ENCODE results near the gene RNU5D-1.
"Not testable (repeated sequence)": the region's sequence is repeated elsewhere in the genome, so short reads cannot be mapped to it uniquely, and the experiment has no call there.

Gene RNU5D-1

DNA sequence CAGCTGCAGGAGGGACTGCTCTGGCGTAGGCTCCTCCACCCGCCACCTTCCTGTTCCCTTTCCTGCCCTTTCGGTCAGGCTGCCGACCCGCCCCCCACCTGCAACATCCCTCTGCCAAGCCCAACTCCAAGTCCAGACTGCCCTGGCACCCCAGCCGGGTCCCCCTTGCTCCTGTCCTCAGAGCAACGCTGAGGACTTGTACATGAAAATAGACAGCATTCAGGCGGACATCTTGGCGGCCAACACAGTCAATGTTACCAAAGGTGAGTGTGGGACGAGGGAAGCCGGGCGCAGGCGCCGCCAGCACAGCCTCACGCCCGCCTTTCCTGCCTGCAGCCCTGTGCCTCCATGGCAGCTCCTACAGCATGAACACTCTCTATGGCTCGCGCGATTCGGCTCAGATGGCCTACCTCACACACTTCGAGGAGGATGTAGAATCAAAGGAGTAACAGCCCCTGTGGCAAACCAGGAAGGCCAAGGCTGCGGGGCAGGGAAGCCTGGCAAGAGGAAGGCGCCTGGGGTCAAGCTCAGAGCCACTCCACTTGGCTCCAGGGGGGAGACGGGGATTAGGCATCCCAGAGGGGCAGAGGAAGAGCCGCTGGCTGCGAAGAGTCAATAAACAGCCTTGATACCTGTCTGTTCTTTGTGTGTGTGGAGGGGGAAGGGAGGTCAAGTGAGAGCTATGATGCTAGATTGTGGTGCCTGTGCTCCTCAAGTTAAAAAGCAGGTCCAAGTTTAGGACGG, 5.8 kb downstream of the RNU5D-1 start:
- no peak for DNase-seq

DNA sequence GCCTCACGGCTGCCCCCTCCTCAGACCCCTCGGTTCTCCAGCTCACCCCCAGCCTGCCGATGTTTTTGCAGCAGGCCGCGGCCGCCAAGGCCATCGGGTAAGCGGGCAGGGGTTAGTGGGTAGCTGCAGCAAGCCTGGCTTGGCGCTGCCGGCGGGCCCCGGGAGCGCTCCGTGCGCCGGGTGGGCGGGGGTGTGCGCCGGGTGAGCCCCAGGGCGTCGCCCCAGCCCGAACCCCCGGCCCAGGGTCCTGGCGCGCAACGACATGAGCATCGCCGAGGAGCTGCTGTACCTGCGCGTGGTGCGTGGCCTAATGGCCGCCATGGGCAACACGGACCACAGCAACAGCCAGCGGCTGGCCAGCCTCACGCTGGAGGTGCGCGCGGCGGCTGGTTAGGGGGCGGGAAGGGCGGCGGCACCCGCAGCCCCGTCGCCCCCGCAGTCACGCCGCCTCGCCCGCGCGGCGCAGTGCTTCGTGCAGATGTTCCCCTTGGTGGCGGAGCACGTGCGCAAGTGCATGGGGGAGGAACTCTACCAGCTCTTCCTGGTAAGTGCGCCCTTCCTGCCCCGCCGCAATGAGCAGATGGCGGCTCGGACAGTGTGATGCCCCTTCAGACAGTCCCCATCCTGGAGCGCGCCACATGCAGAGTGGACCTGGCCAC, 6.5 kb downstream of the RNU5D-1 start:
- DNase-seq, result no peak

DNA sequence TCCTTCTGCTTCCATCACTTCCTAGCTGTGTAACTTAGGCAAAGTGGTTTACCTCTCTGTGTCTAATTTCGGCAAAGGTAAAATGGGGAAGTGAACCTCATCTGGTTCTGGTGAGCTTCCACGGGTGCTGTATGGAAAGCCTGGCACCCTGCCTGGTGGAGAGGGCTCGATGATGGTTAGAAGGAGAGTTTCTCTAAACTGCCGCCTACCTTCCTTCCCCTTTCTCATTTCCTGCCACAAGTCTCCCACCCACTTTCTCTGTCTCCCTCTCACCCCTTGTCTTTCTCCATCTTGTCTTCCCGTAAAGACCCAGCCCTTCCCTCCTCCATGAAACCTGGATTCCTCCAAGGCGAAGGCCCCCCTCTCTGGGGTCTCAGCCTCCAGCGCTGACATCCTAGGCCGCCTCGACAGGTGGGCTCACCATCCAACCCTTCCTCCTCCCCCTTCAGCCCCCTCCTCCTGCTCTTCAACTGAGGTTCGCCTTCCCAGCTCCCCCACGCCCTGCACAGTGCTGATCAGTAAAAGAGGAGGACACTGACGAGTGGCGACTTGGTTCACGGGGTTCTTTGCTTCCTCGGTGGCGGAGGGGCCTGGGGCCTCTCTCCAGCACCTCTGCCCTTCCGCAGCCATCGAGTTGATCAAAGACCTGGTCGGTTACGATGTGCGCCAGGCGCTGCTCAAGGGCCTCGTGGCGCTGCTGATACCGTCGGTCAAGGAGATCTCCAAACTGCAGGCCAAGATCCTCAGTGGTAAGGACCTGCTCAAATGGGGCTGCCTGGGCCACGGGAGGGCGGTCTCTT, 7.3 kb downstream of the RNU5D-1 start:
- peak; percentile 39 for DNase-seq

DNA sequence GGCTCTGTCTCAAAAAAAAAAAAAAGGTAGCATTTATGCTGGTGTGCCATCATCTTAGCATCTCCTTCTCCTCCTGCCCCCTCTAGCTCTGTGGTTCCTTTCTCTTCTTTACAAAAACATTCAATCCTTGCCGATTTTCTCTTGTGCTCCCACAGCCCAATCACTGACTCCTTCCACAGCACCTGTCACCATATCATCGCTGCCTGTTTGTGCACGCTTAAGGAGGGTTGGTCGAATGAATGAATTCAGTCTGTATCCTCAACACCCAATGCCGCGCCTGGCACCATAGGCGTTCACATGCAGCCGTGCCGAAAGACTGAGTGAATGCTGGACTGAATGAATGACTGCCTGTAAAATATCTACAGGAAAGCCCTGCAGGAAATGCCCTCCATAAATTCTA, 7.9 kb downstream of the RNU5D-1 start:
- DNase-seq, result no peak

DNA sequence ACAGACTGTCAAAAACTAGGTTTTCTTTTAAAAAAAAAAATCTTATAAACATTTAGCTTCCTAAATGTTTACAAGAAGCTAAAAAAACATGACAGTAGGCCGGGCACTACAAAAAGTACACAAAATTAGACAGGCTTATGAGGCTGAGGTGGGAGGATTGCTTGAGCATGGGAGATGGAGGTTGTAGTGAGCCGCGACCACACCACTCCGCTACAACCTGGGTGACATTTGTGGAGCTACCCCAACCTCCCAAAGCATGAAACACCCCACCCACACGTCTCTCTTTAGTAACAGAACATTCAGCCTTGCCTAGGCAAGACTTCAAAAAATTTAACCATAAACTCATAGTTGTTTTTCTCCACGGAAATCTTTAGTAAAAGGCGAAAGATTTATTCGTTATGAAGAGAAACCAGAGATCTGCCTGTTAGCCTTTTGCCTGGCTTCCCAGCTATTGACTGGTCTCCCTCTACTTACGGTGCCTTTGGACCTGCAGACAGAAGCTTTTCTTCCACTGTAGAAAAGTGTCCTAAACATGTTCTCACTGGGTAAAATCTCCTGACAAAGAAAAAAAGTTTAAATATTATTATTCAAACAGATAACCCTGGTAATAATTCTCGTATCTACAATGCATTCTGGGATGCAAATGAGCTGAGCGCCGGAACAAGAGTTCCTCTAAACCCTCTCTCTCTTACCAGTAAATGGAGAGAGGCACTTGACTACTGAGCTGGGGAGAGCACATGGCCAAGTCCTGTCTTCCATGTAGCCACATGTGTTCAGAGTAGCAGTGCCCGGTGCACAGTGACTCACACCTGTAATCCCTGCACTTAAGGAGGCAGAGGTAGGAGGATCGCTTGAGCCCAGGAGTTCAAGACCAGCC, 9.2 kb downstream of the RNU5D-1 start:
- peak; percentile 89 for DNase-seq

DNA sequence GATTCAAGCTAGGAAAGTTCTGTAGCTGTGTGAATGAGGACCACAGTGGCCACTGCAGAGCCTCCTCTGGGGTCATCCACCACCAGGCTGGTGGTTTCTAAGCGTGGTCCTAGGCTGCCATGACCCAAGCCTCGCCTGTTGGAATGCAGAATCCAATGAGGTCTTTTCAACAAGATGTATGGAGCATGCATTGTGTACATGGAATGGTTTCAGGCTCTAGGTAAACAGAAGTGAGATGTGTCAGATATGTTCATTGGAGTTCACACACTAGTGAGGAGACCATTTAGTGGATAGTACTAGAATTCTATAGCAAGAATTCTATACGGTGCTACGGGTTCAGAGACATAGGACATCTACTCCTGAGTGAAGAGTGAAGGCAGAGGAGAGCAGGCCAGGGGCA, 10.7 kb downstream of the RNU5D-1 start:
- DNase-seq, result no peak

DNA sequence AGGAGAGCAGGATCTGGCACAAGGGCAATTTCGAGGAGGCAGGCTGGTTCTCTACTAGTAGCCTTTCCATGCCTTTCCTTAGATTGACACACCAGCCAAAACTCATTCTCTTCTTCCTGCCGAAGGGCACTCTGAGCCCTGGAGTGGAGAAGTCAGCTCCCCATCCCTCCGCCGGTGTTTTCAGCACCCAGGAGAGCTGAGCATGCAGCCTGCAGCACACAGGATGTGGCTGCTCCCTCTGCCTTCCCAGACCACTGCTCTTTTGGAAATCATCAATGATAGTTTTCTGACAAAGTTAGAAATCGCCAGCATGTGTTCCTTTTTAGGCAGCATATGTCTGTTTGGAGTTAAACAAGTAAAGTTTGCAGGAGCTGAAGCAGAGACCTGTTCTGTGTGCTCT, 11.7 kb downstream of the RNU5D-1 start:
- DNase-seq, result no peak

DNA sequence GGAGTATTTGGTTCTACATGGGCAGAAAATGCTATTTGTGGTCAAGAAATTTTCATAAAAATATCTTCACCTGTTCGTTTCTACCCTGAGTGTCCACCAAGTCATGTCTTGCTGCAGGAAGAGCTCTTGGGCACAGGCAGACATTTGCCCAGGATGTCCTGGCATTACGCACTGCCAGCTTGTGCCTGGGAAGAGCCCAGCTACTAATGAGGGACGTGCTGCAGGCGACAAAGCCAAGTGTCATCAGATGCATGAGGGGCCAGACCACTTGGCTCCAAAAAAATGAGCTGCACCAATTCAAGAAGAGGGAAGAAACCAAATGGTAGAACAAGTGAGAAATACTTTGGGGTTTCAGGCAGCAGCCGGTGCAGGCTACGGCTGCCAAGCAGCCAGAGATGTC, 12.9 kb downstream of the RNU5D-1 start:
- DNase-seq, result no peak

DNA sequence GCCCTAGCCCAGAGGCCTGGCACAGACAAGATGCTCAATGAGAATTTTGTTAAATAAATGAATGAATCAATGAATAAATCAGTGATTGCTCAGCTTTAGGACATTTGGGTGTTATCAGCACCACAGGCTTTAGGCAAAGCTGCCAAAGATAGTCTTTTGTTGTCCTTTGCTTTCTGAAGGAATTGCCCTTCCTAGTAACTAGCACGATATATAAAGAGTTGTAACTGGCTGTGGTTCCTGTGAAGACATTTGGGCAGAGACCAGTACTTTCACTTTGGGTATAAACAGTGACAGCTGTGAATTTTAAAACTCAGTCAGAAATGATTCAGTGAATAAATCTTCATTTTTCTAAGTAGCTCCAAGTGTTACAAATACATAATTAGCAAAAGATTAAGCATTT, 13.3 kb downstream of the RNU5D-1 start:
- no peak for DNase-seq

DNA sequence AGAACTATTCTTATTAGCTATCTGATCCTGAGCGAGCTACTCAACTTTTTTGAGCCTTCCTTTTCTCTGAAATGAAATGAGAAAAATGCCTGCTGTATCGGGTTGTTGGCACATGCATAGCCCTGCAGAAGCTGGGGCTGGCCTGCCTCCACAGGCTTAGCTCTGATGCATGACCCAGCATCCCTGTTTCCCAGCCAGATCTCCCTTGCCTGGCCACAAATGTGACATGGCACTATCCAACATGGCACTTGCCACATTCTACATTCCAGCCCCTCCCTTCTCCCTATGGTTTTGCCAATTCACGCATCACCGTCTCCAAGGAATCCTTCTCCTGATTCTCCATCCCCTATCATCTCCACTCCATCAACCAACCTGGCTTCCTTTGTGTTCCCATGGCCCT, 13.8 kb downstream of the RNU5D-1 start:
- no peak for DNase-seq

DNA sequence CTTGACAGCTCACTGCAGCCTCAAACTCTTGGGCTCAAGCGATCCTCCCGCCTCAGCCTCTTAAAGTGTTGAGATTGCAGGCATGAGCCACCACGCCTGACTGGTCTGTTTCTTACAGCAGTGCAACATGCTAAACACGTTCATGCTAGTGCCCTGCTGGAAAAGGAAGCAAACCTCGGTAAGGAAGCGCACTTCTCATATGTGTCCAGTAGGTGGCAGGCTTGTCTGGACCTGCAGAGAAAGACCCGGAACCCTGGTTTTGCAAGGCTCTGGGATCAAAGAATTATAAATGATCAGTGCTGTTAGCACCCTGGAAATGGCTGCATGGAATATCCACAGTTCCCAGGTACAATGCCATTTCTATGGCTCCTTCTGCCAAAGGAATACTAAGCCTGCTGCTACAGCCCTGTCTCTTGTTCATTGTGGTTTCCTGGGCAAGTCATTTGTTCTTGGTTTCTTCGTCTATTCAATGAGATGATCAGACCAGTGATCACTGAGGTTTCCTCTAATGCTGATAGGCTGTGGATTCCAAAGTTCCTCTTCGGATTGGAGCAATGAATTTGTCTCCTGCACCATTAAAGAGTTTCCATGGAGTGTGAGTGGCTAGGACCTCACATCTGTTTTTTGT, 15.9 kb downstream of the RNU5D-1 start:
- DNase-seq, result peak; percentile 84

DNA sequence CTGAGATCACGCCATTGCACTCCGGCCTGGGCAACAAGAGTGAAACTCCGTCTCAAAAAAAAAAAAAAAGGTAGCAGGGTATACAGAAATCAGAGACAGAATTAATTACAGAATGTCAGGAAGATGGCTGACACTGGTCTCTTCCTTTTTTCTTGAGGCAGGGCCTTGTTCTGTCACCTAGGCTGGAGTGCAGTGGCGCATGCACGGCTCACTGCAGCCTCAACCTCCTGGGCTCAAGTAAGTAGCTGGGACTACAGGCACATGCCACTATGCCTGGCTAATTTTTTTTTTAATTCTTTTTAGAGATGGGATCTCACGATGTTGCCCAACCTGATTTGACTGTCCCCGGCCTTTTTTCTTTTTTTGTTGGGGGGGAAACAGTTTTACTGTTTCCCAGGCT, 16.4 kb downstream of the RNU5D-1 start:
- no peak for DNase-seq

DNA sequence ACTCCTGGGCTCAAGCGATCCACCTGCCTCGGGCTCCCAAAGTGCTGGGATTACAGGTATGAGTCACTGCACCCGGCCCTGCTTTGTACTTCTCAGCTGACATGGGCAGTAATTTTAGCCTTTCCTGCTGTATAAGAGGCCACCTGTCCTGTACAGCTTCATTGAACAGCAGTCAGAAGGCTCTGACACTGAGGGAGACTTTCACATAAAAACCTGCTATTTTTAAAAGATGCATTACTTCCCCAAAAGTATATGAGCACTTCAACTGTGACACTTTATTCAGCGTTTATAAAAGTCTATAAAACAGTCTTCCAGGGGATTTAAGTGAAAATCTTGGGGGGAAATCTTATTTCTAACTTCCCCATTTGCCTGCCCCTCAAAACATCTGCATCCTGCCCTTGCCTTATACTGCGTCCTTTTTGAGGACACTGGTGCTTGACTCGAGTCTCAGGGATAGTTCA, 17.6 kb downstream of the RNU5D-1 start:
- DNase-seq, result no peak

DNA sequence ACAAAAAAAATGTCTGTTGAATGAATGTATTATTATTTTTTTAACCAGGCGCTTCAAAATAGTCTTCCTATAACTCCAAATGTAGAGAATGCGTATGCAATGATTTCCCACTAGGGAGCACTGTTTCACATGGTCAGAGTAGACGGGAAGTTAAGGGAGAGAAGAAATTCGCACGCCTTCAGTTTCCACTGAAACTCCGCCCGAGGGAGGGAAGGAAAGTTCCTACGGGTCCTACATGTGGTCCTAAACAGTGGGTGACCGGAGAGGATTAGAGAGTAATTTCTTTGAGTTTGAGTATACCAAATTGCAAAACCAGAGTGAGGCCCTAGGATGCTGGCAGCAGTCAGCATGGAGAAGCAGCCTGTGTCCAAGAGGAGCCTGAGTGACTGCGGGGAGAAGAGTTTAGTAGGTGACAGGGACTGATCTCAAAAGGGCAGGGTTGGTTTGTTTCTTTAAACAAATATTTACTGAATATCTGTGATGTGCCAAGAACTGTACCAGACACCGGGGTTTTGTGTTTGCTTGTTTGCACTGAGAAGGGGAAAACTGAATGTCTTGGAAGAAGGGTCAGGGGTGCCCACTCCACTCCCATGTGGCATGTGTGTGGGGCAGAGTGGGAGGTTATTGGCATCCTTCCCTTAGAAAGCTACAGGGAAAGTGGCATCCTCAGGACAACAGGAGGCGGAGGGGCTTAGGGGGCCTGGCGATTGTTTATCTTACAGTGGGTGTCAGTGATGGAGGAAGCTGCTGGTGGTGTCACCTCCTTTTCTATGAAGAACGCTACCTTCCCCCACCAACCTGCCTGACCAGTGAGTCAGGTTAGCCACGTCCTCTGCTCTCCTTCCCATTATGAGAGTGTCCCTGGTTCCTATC, 22.8 kb downstream of the RNU5D-1 start:
- DNase-seq, result peak; percentile 67

DNA sequence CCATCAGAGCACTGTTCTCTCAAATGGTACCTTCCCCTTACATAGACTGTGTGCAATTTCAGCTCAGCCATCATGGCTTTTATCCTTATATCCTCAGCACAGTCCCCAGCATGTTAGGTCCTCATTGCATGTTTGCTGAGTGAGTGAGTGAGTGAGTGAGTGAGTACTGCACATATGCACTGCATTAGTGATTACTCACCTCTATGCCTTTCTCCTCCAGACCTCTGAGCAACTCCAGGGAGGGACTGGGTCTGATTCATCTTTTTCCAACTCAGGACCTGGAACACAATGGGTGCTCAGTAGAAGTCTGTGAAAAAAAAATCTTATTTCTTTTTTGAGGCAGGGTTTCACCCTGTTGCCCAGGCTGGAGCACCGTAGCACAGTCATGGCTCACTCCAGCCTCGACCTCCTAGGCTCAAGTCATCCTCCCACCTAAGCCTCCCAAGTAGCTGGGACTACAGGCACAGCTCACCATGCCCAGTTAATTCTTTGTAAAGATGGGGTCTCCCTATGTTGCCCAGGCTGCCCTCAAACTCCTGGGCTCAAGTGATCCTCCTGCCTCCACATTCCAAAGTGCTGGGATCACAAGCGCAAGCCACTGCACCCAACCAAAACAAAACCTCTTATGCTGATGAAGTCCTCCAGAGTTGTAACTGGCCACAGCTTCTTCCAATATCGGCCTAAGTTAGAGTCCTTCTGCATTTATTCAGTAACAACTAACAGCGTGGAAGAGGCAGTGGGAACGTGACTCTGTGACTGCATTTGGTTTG, 23.7 kb downstream of the RNU5D-1 start:
- DNase-seq, result no peak

DNA sequence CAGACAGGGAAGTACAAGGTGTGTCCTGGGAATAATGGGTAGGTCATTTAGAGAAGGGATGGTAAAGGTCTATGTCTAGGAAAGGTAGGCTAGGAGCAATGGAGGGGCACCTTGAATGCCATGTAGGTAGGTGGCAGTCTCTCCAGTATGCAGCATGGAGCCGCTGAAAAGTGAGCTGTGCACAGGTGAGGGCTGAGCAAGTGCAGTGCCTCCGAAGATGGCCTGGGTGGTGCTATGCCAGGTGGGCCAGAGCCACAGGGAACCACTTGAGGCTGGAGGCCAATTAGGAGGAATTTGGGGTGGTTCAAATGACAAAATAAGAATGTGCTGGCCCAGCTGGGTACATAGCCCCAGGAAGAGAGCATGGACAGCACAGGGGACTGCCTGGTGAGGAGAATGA, 25.0 kb downstream of the RNU5D-1 start:
- DNase-seq, result no peak

DNA sequence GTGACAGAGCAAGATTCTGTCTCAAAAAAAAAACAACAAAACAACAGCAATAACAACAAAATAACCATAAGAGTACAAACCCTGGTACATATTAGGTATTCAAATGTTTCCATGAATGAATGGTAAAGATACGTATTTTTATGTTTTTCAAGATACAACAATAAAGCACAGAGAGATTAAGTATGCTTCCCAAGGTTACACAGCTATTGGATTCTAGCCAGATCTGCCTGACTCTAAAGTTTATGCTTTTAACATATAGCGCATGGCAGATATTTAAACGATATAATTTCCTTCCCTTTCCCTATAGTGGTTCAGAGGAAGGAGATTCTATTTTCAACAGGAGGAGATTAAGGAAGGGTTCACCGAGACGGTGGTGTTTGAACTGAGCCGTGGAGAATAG, 25.5 kb downstream of the RNU5D-1 start:
- DNase-seq, result no peak

DNA sequence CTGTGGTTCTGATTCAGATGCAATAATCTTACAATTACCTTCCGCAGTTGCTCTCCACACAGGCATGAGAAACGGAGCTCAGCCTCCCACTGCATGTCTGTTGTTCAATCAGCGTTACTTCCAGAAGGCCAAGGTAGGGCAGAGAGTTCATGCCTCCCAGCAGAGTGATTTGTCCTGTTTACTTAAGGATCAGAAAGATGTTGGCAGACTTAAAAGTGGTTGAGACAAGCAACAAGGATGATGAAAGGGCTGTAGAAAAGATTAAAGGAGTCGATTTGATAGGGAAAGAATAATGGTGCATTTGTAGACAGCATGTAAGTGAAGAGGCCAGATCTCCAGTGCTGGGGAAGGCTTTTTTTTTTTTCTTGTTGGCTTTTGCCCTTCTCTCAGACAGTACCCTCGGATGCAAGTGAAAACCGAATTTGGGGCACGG, 29.8 kb downstream of the RNU5D-1 start:
- no peak for DNase-seq

DNA sequence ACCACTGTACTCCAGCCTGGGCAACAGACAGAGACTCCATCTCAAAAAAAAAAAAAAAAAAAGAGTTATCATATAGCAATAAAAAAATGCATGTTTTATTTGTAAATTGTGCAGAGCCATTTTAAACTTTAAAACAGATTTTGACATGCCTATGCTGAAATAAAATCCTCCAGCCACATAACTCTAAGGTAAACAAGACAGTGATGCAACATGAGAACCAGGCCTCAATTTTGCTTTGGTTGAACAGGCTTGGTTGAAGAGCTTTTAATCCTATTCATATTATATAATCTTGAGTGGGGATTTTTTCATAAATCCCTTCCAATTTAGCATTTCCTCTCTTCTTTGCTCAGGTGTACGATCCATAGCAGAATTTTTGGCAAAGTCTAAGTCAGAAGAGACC, 30.4 kb downstream of the RNU5D-1 start:
- DNase-seq, result no peak

DNA sequence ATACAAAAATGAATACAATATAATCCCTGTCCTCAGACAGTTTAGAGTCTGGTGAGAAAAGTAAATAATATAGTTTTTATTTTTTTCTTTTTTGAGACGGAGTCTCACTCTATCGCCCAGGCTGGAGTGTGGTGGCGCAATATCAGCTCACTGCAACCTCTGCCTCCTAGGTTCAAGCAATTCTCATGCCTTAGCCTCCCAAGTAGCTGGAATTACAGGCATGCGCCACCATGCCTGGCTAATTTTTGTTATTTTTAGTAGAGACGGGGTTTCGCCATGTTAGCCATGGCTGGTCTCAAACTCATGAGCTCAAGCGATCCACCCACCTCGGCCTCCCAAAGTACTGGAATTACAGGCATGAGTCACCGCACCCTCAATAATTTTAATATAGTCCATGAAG, 31.6 kb downstream of the RNU5D-1 start:
- DNase-seq, result not testable (repeated sequence)

Measured in CD4-positive, alpha-beta T cell treated with Interleukin-17A for 1 hour (primary cell).